HG03432 (cell line): ENCODE results near the gene DNM2.

Experiments
- ATAC-seq: cut with Tn5 transposase; IDR thresholded peaks from one replicate; pipeline ENCODE4 v1.9.1; 2021; ENCODE audit warnings: mild to moderate bottlenecking, moderate library complexity; ENCODE audit not compliant: unreplicated experiment

DNM2 gene

DNA sequence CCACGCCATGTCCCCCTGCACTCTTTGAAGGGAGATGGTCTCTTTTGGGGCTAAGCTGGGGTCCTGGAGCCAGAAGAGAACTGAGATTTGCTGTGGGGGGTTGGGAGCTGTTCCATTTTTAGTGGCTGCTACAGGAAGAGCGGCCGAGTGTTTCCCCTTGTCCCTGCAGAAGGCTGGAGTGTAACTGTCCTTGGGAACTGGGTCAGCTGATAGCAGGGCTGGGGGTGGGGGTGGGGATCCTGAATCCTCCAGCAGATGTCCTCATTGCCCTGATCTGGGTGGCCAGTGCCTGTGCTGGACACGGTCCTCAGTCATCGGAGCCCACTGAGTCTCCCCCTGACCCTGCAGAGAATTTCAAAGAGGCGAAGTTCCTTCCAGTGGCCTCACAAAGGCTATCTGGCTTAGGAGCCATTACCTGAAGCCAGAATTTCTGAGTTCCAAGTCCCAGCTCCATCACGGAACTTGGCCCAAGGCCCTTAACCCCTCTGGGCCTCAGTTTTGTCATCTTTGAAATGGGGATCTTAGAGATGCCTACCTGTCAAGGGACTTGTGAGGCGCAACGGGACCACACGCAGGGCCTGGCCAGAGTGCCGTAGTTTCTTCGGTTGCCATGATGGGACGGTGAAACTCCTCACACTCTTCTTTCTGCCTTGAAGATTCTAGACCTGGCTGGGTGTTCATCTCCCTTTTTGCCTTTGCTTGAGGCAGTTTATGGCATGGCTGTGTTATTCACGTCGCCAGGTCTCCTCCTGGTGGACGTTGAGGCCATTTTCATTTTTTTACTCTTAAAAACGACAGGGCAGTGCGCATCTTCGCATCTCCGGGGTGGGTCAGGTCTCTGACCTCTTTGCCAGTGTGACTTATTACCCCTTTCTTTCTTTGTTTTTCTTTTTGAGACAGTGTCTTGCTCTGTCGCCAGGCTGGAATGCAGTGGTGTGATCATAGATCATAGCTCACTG, 51.9 kb downstream of the DNM2 start:
- ATAC-seq: no peak

DNA sequence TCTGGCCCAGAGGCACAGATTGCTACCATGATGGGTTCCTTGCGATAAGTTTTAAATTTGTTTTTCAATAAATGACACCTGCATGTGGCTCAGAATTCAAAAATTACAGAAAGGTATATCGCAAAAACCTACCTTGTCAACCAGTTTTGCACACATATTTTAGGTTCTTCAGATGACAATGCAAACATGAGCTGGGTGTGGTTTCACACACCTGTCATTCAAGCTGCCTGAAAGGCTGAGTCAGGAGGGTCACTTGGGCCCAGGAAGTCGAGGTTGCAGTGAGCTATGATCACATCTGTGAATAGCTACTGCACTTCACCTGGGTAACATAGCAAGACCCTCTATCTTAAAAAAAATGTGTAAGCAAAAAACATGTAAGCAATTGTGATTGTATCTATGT, 56.1 kb downstream of the DNM2 start:
- no peak for ATAC-seq

DNA sequence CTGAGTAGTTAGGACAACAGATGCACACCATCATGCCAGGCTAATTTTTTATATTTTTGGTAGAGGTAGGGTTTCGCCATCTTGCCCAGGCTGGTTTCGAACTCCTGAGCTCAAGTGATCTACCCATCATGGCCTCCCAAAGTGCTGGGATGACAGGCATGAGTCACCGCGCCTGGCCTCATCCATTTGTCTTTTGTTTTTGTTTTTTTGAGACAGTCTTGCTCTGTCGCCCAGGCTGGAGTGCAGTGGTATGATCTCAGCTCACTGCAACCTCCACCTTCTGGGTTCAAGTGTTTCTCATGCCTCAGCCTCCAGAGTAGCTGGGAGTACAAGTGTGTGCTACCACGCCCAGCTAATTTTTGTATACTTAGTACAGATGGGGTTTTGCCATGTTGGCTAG, 57.0 kb downstream of the DNM2 start:
- no peak for ATAC-seq

DNA sequence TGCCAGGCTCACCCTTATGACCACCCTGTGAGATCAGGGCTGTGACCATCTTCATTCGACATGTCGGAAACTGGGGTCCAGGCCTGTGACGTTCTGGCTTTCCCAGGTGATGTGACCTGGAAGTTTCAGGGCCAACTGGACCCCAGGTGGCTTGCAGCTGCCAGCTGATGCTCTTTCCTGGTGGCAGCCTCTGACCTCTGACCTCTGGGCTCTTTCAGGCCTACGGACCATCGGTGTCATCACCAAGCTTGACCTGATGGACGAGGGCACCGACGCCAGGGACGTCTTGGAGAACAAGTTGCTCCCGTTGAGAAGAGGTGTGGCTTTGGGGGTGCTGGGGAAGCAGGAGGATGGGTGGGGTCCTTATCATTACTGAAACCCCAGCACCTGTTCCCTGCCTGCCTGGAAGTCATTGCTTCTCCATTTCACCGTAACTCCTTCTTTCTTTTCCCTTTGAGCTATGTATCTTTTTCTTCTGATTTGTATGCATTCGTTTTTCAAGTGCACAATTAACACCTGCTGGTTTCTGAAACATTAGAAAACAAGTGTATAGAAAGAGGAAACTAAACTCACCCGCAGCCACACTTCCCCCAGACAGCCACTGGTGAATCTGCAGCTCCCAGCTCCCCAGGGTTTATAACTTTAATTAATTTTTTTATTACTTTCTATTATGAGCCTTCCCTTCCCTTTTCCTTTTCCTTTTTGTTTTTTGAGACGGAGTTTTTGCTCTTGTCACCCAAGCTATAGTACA, 59.2 kb downstream of the DNM2 start:
- ATAC-seq: no peak

DNA sequence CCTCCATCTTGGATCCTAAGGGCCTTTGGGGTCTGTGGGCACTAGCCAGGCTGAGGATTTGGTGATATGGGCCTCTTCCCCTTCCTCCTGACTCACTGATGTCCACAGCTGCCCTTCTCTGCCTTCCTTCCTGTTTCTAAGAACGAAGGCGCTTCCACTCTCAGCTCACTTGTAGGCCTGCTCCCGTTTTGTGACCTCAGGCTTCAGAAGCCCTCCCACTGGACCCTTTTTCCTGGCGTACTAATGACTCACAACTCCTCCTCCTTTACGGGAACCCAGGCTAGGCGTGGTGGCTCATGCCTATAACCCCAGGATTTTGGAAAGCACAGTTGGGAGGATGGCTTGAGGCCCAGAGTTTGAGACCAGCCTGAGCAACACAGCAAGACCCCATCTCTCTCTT, 62.5 kb downstream of the DNM2 start:
- ATAC-seq: no peak

DNA sequence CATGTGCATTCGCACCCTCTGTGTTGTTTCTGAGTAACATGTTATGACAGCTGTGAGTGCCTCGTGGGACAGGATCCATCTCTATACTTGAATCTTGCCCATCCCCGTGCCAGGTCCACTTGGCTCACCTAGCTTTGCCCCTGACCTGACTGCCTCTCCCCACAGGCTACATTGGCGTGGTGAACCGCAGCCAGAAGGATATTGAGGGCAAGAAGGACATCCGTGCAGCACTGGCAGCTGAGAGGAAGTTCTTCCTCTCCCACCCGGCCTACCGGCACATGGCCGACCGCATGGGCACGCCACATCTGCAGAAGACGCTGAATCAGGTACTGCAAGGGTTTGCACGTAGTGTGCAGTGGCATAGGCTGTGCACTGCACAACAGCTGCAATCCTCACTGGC, 64.9 kb downstream of the DNM2 start:
- no peak for ATAC-seq

DNA sequence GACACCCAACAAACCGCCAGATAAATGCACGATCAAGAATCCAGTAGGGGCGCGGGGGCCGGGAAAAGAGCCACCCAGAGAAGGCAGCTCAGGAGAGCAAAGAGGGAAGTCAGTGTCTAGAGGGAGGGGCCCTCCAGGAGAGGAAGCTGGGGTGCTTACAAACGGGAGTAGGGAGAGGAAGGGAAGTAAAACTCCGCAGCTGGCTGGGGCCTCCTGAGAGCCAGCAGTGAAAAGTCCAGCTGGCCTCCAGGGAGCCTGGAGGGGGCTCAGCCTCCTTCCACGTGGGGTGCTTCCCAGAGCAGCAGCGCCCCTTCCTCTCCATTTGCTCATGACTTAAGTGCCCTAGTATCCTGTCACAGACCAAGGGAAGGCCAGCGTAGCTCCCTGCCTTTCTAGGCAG, 66.4 kb downstream of the DNM2 start:
- ATAC-seq: no peak

DNA sequence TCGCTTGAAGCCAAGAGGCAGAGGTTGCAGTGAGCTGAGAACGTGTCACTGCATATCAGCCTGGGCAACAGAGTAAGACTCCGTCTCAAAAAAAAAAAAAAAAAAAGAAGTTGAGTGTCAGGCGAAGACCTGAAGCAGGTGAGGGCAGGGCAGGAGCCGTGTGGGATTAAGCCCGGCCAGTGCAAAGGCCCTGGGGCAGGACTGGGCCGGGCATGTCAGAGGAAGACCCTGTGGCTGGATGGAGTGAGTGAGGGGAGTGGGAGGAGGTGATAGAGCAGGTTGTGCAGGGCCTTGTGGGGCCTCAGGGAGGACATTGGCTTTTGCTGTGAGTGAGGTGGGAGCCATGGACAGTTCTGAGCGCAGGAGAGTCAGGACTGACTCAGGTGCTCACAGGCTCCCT, 70.3 kb downstream of the DNM2 start:
- no peak for ATAC-seq

DNA sequence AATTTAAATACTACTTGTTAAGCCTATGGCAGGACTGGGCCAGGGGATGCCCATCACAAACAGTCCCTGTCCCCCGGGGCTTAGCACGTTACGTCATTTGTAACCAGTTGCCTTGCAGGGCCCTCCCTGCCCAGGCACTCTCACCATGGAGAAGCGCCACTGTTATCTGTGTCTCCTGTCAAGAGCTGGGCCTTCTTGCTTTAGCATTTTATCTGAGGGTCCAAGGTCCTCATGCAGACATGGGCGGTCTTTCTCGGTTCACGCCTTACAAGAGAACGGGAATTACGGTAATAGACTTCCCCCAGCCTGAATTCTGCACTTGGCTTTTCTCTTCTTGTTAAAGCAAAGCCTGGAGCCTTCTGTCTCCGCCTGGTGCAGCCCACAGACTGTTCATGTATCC, 72.0 kb downstream of the DNM2 start:
- no peak for ATAC-seq

DNA sequence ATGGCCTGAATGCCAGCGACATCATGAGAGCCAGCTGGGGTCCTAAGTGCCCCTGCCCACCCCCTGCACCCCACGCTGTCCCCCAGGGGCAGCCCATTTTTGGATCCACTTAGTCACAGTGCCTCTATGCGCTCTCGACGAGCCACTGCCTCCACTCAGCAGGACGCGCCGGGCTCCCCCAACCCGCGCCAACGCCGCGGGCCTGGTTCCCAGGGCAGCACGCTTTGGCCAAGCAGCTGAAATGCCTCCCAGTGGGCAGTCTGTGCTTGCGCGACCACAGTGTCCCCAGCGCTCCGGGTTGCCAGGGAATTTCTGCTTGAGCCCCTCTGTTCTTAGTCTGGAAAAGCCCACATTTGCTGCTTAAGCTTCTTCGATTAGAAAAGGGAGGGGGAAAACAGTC, 78.8 kb downstream of the DNM2 start:
- no peak for ATAC-seq

DNA sequence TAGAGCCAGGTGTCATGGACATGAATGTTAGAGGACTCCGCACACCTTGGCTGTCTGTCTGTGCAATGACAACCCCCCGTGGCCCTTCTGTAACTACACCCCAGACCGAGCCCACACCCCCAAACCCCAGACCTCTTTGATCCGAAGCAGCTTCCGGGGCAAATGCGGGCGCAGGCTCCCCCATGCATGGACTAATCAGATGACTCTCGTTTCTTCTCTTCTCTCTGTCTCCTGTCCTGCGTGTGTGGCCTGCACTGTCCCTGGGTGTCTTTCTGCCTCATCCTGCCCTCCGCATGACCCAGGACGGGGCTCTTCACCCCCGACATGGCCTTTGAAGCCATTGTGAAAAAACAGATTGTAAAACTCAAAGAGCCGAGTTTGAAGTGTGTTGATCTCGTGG, 79.2 kb downstream of the DNM2 start:
- ATAC-seq: no peak

DNA sequence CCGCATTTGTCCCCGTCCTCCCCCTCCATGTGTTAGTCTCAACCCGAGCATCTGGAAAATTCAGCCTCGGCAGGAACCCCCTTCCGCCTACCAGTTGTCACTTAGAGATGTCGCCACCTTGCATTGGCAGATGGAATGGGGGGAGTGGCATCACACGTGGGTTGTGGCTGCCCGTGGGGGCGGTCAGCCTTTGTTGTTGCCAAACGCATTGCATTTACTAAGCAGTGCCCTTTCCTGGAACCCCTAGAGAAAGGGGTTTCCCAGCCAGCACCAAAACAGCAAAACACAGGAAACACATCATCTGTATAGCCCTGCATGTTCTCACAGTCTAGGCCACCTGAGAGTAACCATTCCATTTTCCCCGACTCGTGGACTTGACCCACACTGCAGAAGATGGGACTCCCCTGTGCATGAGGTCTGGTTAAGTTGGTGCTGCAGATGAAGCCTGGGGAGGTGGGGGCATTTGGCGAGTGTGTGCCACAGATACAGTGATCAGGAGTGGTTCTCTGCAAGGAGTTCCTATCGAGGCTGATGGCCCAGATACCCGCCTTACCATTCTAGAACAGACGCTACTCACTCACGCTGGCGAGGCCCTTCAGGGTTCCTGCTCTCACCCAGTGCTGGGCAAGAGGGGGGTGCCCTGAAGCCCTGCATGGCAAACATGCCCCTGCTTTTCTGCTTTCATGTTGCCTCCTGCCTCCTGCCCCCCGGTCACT, 79.8 kb downstream of the DNM2 start:
- no peak for ATAC-seq

DNA sequence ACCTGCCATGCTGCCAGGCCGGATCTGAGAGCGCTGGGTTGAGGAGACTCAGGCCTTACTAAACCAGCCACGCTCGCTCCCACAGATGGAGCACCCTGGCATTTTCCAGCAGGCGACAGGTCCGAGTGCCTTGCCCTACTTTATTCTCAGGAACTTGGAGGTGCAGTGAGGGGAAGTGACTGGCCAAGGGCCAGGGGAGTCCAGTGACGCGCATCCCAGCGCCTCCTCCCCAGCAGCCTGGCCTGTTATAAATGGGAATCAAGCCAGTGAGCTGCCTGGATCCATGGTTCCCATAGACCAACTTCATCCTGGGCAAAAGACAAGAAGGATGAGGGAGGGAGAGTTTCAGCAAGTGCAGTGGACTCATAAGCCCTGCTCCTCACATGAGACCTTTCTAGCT, 82.6 kb downstream of the DNM2 start:
- no peak for ATAC-seq

DNA sequence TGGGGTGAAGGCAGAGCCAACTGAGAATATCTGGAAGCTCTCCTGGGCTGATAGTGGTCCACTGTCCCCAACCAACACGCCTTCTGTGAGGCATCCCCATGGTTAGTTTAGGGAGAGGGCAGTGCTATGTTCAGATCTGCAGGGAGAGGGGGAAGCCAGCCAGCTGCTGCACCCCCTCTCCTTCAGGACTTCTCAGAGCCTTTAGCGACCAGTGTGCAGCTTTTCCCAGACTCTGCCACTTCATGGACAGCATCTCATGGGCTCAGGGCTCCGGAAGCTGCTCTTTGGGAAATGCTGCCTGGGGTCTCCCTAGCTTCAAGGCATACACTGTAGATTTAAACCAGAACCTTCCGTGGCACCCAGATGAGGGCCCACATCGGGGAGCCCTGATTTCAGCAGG, 84.6 kb downstream of the DNM2 start:
- ATAC-seq: no peak

DNA sequence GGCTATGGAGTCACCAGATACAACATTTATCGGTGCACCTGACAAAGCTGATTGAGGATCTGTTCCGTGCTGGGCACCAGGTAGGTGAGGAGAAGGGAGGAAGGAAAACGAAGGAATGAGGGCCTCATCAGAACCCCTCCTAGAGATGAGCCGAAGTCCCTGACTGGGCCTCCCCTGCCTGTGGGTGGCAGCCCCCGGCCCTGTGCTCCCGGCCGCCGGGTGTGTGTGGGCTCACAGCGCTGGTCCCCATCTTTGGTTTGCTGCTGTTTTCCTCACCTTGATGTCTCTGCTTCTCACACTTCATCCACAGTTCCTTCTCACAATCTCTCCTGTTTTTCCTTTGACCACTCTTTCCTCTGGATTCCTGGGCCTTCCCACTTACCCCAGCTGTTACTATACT, 85.4 kb downstream of the DNM2 start:
- no peak for ATAC-seq

DNA sequence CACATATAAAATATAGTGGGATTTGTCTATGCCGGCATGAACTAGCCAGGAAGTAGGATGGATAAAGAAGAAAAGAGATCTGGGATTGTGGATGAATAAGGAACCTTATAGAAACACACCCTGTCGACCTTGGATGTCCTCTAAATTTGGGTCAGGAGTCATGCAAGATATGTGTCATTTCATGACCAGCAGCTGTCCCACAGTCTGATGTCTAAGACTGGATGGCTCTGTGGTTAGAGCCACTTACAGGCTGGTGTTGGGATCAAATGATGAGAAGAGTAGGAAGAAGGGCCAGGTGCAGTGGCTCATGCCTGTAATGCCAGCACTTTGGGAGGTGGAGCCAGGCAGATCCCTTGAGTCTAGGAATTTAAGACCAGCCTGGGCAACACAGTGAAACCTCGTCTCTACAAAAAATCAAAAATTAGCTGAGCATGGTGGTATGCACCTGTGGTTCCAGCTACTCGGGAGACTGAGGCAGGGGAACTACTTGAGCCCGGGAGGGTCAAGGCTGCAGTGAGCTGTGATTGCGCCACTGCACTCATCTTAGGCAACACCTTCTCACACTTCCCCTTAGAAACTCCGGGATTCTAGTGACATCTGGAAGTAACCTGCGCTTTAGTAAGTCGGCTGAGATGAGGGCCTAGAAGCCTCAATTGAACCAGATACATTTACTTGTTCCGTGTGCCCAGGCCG, 87.3 kb downstream of the DNM2 start:
- no peak for ATAC-seq

DNA sequence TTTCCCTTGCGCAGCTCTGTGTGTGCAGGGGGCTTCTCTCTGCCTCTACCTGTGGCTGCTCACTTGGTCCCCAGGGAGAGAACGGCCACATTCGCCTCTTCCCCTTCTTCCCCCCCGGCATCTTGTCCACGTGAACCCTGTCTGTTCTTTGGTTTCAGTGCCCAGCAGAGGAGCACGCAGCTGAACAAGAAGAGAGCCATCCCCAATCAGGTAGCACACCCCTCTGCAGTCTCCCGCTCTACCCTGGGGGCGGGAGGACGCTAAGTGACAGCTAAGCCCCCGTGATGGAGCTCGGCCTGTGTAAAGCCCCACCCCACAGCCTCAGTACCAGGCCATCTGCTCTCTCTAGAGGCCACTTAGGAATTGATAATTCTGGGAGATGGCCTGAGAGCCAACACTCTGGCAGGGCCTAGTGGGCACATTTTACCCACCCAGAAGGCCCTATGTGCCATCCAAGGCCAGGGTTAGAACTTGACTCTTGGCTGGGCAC, 87.9 kb downstream of the DNM2 start:
- no peak for ATAC-seq

DNA sequence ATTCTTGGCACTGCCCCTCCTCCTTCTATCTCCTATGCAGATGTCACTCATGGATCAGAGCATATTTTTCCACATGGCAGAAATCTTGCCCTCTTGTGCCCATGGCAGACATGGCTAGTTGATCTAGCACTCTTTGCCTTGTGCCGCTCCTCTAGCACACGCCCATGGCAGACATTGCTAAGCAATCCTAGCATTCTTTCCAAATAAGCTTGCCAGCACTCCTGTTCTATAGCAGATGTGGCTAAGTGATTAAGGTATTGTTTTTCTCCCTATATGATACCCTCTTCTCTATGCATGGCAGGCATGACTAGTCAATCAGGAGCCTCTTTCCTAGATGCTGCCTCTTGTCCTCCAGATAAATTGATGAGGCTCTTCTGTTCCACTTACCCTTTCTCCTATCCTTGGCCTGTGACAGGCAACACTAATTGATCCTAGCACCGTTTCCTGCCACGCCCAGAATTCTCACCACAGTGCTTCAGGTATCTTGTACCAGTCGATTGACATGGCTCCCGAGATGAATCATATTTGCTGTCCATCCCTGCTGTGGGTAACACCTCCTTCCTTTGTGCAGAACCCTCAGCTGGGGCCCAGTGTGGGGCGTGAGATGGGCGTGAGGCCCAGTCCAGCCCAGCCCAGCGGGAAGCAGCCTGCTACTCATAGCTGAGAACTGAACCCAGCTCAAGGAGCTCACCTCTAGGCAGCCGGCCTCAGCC, 91.2 kb downstream of the DNM2 start:
- no peak for ATAC-seq

DNA sequence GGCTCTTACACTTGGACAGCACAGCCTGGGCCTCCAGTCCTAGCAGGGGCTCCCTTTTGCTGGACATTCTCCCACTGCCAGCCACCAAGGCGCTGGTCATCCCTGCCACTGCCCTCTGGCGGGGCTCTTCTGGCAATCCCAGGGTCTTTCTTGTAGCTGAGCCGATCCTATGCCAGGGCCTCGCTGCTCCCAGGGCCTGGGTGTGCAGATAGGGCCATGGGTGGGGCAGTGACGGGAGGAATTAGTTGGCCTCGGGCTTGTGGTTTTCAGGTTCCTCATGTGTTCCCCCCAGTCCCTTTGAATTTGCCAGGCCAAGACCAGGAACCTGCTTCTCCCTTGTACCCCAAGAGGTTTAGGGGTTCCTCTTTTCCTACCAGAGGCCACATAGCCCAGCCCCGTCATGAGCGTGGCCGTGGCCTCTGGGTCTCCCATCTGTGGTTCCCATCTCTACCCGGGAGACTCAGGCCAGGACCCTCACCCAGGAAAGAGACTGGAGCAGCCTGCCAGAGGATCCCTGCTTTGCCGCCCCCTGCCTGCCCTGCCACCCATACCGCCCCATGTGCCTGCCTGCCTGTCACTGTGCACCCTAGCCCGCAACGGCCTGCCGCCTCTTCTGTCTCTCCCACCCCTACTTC, 91.9 kb downstream of the DNM2 start:
- ATAC-seq: no peak
